WTC11 (cell line): ENCODE data around the gene CMBL.

Experiments
- JUN ChIP-seq: sonication (generic); formaldehyde crosslinking; IDR thresholded peaks from 2 replicates; pipeline ENCODE4 v1.8.0; 2023; ENCODE audit warnings: mild to moderate bottlenecking, missing genetic modification reagents
- NR1H2 ChIP-seq: sonication (generic); formaldehyde crosslinking; IDR thresholded peaks from 2 replicates; pipeline ENCODE4 v1.9.0; 2021; ENCODE audit warnings: mild to moderate bottlenecking, moderate library complexity, missing genetic modification reagents
- TF ChIP-seq, protein P1 (sequence below): fragments of 200-600 bp; IDR thresholded peaks from 2 replicates; pipeline ENCODE4 v1.8.0; 2022; ENCODE audit warnings: antibody characterized with exemption
- TF ChIP-seq, protein P2 (sequence below): sonication (generic); formaldehyde crosslinking; IDR thresholded peaks from 2 replicates; pipeline ENCODE4 v1.8.0; 2022; ENCODE audit warnings: mild to moderate bottlenecking, missing genetic modification reagents

DNA sequence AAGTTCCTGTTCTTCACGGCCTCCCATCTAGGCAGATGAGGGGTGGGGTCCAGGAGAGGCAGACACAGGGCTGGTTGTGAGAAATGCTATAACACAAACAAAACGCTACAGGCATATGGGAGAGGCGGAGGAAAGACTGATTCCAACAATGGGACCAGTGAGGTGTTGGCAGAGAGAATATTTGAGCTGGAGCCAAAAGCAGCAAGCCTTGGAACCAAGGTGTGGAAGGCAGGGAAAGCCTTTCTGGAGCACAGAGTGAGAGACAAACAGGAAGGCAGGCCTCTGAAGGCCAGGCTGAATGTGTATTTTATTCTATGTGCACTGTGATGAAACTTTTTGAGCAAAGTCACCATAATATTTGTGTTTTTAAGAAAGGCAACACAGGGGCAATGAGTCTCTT lies 60.9 kb downstream of the CMBL start:
- TF ChIP-seq JUN (CRISPR knock-in tag): no peak
- TF ChIP-seq NR1H2 (CRISPR knock-in tag): no peak
- TF ChIP-seq, protein P1, sequence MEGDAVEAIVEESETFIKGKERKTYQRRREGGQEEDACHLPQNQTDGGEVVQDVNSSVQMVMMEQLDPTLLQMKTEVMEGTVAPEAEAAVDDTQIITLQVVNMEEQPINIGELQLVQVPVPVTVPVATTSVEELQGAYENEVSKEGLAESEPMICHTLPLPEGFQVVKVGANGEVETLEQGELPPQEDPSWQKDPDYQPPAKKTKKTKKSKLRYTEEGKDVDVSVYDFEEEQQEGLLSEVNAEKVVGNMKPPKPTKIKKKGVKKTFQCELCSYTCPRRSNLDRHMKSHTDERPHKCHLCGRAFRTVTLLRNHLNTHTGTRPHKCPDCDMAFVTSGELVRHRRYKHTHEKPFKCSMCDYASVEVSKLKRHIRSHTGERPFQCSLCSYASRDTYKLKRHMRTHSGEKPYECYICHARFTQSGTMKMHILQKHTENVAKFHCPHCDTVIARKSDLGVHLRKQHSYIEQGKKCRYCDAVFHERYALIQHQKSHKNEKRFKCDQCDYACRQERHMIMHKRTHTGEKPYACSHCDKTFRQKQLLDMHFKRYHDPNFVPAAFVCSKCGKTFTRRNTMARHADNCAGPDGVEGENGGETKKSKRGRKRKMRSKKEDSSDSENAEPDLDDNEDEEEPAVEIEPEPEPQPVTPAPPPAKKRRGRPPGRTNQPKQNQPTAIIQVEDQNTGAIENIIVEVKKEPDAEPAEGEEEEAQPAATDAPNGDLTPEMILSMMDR: no peak
- TF ChIP-seq, protein P2, sequence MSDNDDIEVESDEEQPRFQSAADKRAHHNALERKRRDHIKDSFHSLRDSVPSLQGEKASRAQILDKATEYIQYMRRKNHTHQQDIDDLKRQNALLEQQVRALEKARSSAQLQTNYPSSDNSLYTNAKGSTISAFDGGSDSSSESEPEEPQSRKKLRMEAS: no peak
